Large intestine (tissue), 3 donors: Measurements from ENCODE around the gene HS3ST2. TPM values are rescaled to one million over a fixed set of nuclear protein-coding genes. Genes with fewer than 3 reads are reported as not detected.

Experiments
- DNase-seq, 2 donors: peaks; one replicate each; pipeline versions ENCODE4 v3.0.0 to v3.0.0-alpha.2; 2013
- H3K27ac ChIP-seq: one replicate; pipeline ENCODE4 v1.5.1; 2013; ENCODE audit warnings: low read length
- H3K27me3 ChIP-seq: 2 replicates; pipeline ENCODE4 v1.6.1; 2013; ENCODE audit warnings: low read length; ENCODE audit not compliant: control insufficient read depth, insufficient read depth
- H3K36me3 ChIP-seq: 2 replicates; pipeline ENCODE4 v1.6.1; 2013; ENCODE audit warnings: low read length; ENCODE audit not compliant: control insufficient read depth, insufficient read depth
- H3K4me1 ChIP-seq: one replicate; pipeline ENCODE4 v1.6.1; 2013; ENCODE audit warnings: low read length; ENCODE audit not compliant: control insufficient read depth, insufficient read depth
- H3K4me3 ChIP-seq: one replicate; pipeline ENCODE4 v1.5.1; 2013; ENCODE audit warnings: low read length
- H3K9me3 ChIP-seq: one replicate; pipeline ENCODE4 v1.6.1; 2013; ENCODE audit warnings: mild to moderate bottlenecking, low read depth, low read length, moderate library complexity; ENCODE audit not compliant: control insufficient read depth
- WGBS: methylation state at CpG from one replicate; pipeline ENCODE4 v1.1.5; 2013; ENCODE audit warnings: low lambda C conversion rate; ENCODE audit not compliant: insufficient coverage; 5-methylcytosine and 5-hydroxymethylcytosine counted together
- polyA plus RNA-seq: library from polyadenylated mRNA; unstranded; fragments of 120-200 nt; gene quantifications from one replicate; pipeline ENCODE4 v1.2.1, GENCODE V29; 2013

Gene HS3ST2
- polyA plus RNA-seq, 1 donor = 0.10 TPM

- Histone ChIP-seq H3K9me3 (no peaks in the 10 kb centered on the region), H3K36me3 (no peaks in the 10 kb centered on the region), H3K27me3 (peaks cover 17% of the 10 kb centered on the region), H3K27ac (no peak overlapping the region), H3K4me1 (no peaks in the 10 kb centered on the region), H3K4me3 (no peak overlapping the region)
- WGBS = 20% methylated on average over 1 of the region's 1 CpG
- DNase-seq = no peak
These were observed 131.4 kb downstream of the HS3ST2 start for GRCh38 chr16:22945361-22945760.

GRCh38 chr16:22946433-22946832 is 132.5 kb downstream of the HS3ST2 start:
- WGBS = no CpG with 5 or more reads among the region's 2 CpGs
- Histone ChIP-seq H3K4me3 (no peak overlapping the region), H3K4me1 (no peaks in the 10 kb centered on the region), H3K27me3 (peaks cover 17% of the 10 kb centered on the region), H3K27ac (no peak overlapping the region), H3K9me3 (no peaks in the 10 kb centered on the region), H3K36me3 (no peaks in the 10 kb centered on the region)
- DNase-seq = no peak

GRCh38 chr16:22948058-22948602 is 134.2 kb downstream of the HS3ST2 start:
- H3K4me1 ChIP-seq = no peaks in the 10 kb centered on the region
- DNase-seq = no peak
- H3K9me3 ChIP-seq = no peaks in the 10 kb centered on the region
- H3K27ac ChIP-seq = no peak overlapping the region
- peaks cover 17% of the 10 kb centered on the region for H3K27me3 ChIP-seq
- no peaks in the 10 kb centered on the region for H3K36me3 ChIP-seq
- WGBS = no CpG with 5 or more reads among the region's 33 CpGs
- no peak overlapping the region for H3K4me3 ChIP-seq

GRCh38 chr16:22948603-22949368 is 134.8 kb downstream of the HS3ST2 start:
- DNase-seq = peak; percentile 9 to 29
- H3K9me3 ChIP-seq = no peaks in the 10 kb centered on the region
- WGBS = 4% methylated on average over 5 of the region's 18 CpGs
- no peaks in the 10 kb centered on the region for H3K4me1 ChIP-seq
- peaks cover 17% of the 10 kb centered on the region for H3K27me3 ChIP-seq
- H3K36me3 ChIP-seq = no peaks in the 10 kb centered on the region
- no peak overlapping the region for H3K4me3 ChIP-seq
- no peak overlapping the region for H3K27ac ChIP-seq

- H3K36me3 ChIP-seq = no peaks in the 10 kb centered on the region
- no peaks in the 10 kb centered on the region for H3K9me3 ChIP-seq
- no peaks in the 10 kb centered on the region for H3K4me1 ChIP-seq
- no peak overlapping the region for H3K4me3 ChIP-seq
- H3K27ac ChIP-seq = no peak overlapping the region
- 53% methylated on average over 3 of the region's 6 CpGs for WGBS
- DNase-seq = no peak
- no peaks in the 10 kb centered on the region for H3K27me3 ChIP-seq
These were observed 141.6 kb downstream of the HS3ST2 start for GRCh38 chr16:22955461-22956070.

- no peaks in the 10 kb centered on the region for H3K27me3 ChIP-seq
- DNase-seq = no peak
- H3K36me3 ChIP-seq = no peaks in the 10 kb centered on the region
- WGBS = 20% methylated on average over 1 of the region's 4 CpGs
- no peaks in the 10 kb centered on the region for H3K4me1 ChIP-seq
- no peak overlapping the region for H3K4me3 ChIP-seq
- H3K27ac ChIP-seq = no peak overlapping the region
- no peaks in the 10 kb centered on the region for H3K9me3 ChIP-seq
These were observed 147.2 kb downstream of the HS3ST2 start for GRCh38 chr16:22961206-22961605.

GRCh38 chr16:22962905-22963304 is 148.9 kb downstream of the HS3ST2 start:
- H3K4me1 ChIP-seq = no peaks in the 10 kb centered on the region
- H3K4me3 ChIP-seq = no peak overlapping the region
- DNase-seq = no peak
- no peak overlapping the region for H3K27ac ChIP-seq
- WGBS = no CpG with 5 or more reads among the region's 1 CpG
- no peaks in the 10 kb centered on the region for H3K9me3 ChIP-seq
- no peaks in the 10 kb centered on the region for H3K27me3 ChIP-seq
- H3K36me3 ChIP-seq = no peaks in the 10 kb centered on the region
